Measurements from ENCODE around the gene SAG. TPM values are rescaled to one million over a fixed set of nuclear protein-coding genes. Genes with fewer than 3 reads are reported as not detected.

The SAG gene
- total and polyA plus RNA-seq, 4 donors = not detected

- no peak overlapping the region for H3K9ac ChIP-seq (ENCODE audit: low read depth in 1 of 2, low read length in 2 of 2)
- DNase-seq (ENCODE audit: low spot score) = no peak
- no peaks in the 10 kb centered on the region for H3K27me3 ChIP-seq (ENCODE audit: control insufficient read depth in 4 of 4, insufficient read depth in 4 of 4, low read length in 3 of 4)
- H3K4me3 ChIP-seq (ENCODE audit: low read depth in 1 of 3, low read length in 3 of 3) = no peak overlapping the region
- H3K9me3 ChIP-seq (ENCODE audit: control insufficient read depth in 4 of 4, low read length in 3 of 4) = no peaks in the 10 kb centered on the region
- peaks cover 11 to 60% (median 48%) of the 10 kb centered on the region in 4 donors for H3K36me3 ChIP-seq (ENCODE audit: control insufficient read depth in 4 of 4, insufficient read depth in 3 of 4, low read depth in 1 of 4, low read length in 3 of 4)
- 75% methylated on average over 4 of the region's 4 CpGs for WGBS
- H3K27ac ChIP-seq (ENCODE audit: low read depth in 1 of 2, low read length in 2 of 2) = no peak overlapping the region
- peaks cover 0 to 12% (median 6%) of the 10 kb centered on the region in 4 donors for H3K4me1 ChIP-seq (ENCODE audit: control insufficient read depth in 4 of 4, insufficient read depth in 4 of 4, low read length in 3 of 4)
- TF ChIP-seq FOXA2 (IDR thresholded peaks at IDR 0.05) (no peak), MAX (IDR thresholded peaks at IDR 0.05) (no peak), HNF4G (IDR thresholded peaks at IDR 0.05) (no peak), RAD21 (IDR thresholded peaks at IDR 0.05) (no peak), ZBTB33 (IDR thresholded peaks at IDR 0.05) (no peak), FOXA1 (IDR thresholded peaks at IDR 0.05) (no peak), SP1 (IDR thresholded peaks at IDR 0.05) (no peak), GABPA (IDR thresholded peaks at IDR 0.05 in 1 of 2, conservative IDR thresholded peaks at IDR 0.05 in 1 of 2) (no peak)
These were observed 36.7 kb upstream of the SAG start for GRCh38 chr2:233270951-233271350.

GRCh38 chr2:233271693-233272092 is 35.9 kb upstream of the SAG start:
- H3K36me3 ChIP-seq (ENCODE audit: control insufficient read depth in 4 of 4, insufficient read depth in 3 of 4, low read depth in 1 of 4, low read length in 3 of 4) = peaks cover 14 to 60% (median 47%) of the 10 kb centered on the region in 4 donors
- H3K4me1 ChIP-seq (ENCODE audit: control insufficient read depth in 4 of 4, insufficient read depth in 4 of 4, low read length in 3 of 4) = peaks cover 0 to 12% (median 6%) of the 10 kb centered on the region in 4 donors
- peak overlapping the region; percentile 10 to 23 for H3K27ac ChIP-seq (ENCODE audit: low read depth in 1 of 2, low read length in 2 of 2)
- H3K9me3 ChIP-seq (ENCODE audit: control insufficient read depth in 4 of 4, low read length in 3 of 4) = no peaks in the 10 kb centered on the region
- H3K9ac ChIP-seq (ENCODE audit: low read depth in 1 of 2, low read length in 2 of 2) = no peak overlapping the region
- DNase-seq (ENCODE audit: low spot score) = no peak
- H3K27me3 ChIP-seq (ENCODE audit: control insufficient read depth in 4 of 4, insufficient read depth in 4 of 4, low read length in 3 of 4) = no peaks in the 10 kb centered on the region
- WGBS = 44% methylated on average over 2 of the region's 2 CpGs
- no peak overlapping the region for H3K4me3 ChIP-seq (ENCODE audit: low read depth in 1 of 3, low read length in 3 of 3)
- TF ChIP-seq EGR1 (IDR thresholded peaks at IDR 0.05; ENCODE audit: low read depth in 2 of 2) = peak in 1 of 2 donors; percentile 30
- no peak for TF ChIP-seq GABPA (IDR thresholded peaks at IDR 0.05 in 1 of 2, conservative IDR thresholded peaks at IDR 0.05 in 1 of 2)
- TF ChIP-seq HNF4A (conservative IDR thresholded peaks at IDR 0.05) = peak in 1 of 2 donors; percentile 53
- no peak for TF ChIP-seq YY1 (IDR thresholded peaks at IDR 0.05)
- TF ChIP-seq NR2F2 (IDR thresholded peaks at IDR 0.05) = no peak
- TF ChIP-seq FOXA2 (IDR thresholded peaks at IDR 0.05) = peak; percentile 38
- peak in 1 of 2 donors; percentile 41 for TF ChIP-seq RXRA (IDR thresholded peaks at IDR 0.05)
- no peak for TF ChIP-seq JUND (IDR thresholded peaks at IDR 0.05)
- no peak for TF ChIP-seq REST (IDR thresholded peaks at IDR 0.05)
- no peak for TF ChIP-seq ATF3 (IDR thresholded peaks at IDR 0.05)
- TF ChIP-seq MAX (IDR thresholded peaks at IDR 0.05) = peak; percentile 10

Data from liver (tissue), 9 donors.